Neural cell (in vitro differentiated cells): ENCODE data around the gene CROCC.
"Not testable (repeated sequence)": the region's sequence is repeated elsewhere in the genome, so short reads cannot be mapped to it uniquely, and the experiment has no call there.

Source experiments
- CTCF ChIP-seq: fragments of 450-650 bp; IDR thresholded peaks from 2 replicates; pipeline ENCODE4 v1.5.1; 2014; ENCODE audit warnings: antibody characterized with exemption, mild to moderate bottlenecking, moderate library complexity; ENCODE audit not compliant: poor library complexity, severe bottlenecking
- EP300 ChIP-seq: fragments of 450-650 bp; conservative IDR thresholded peaks from 2 replicates; pipeline ENCODE4 v1.6.1; 2014; ENCODE audit warnings: antibody characterized with exemption, mild to moderate bottlenecking, moderate library complexity; ENCODE audit not compliant: poor library complexity, severe bottlenecking
- POLR2AphosphoS5 ChIP-seq: IDR thresholded peaks from 2 replicates; pipeline ENCODE4 v1.6.1; 2012
- RAD21 ChIP-seq: fragments of 450-650 bp; conservative IDR thresholded peaks from 2 replicates; pipeline ENCODE4 v1.6.1; 2014; ENCODE audit warnings: antibody characterized with exemption, mild to moderate bottlenecking, moderate library complexity
- REST ChIP-seq: IDR thresholded peaks from 2 replicates; pipeline ENCODE4 v1.6.1; 2012; ENCODE audit warnings: borderline replicate concordance

GRCh38 chr1:16898298-16898697 lies 23.4 kb upstream of the CROCC start:
- TF ChIP-seq CTCF, RAD21, REST, POLR2AphosphoS5, EP300: not testable (repeated sequence)
